Naive B cell (primary cell): ENCODE data around the gene N4BP2. TPM values are rescaled to one million over a fixed set of nuclear protein-coding genes. Genes with fewer than 3 reads are reported as not detected.
A peak's percentile ranks its signal among the peaks of the same experiment; 100 is the strongest.

Source experiments
- ATAC-seq, 2 donors: fragments of 150-1000 bp; cut with Tn5 transposase; 2 replicates each; pipeline ENCODE4 v1.10.0; 2021; ENCODE audit warnings: low read depth in 2 of 2, mild to moderate bottlenecking in 2 of 2, moderate library complexity in 2 of 2
- DNase-seq: peaks from one replicate; pipeline ENCODE4 v3.0.0; 2022
- H3K27ac Mint-ChIP-seq, 6 donors: one replicate each; pipeline ENCODE4 v1.8.0; 2020 to 2022; ENCODE audit warnings: mild to moderate bottlenecking in 6 of 6, mixed read lengths in 6 of 6, moderate library complexity in 5 of 6, inconsistent platforms in 2 of 6
- H3K27me3 Mint-ChIP-seq, 3 donors: one replicate each; pipeline ENCODE4 v1.8.0; 2021 to 2022; ENCODE audit warnings: mixed read lengths in 3 of 3, mild to moderate bottlenecking in 1 of 3
- H3K36me3 Mint-ChIP-seq, 2 donors: one replicate each; pipeline ENCODE4 v1.8.0; 2020 to 2022; ENCODE audit warnings: mixed read lengths in 2 of 2, inconsistent platforms in 1 of 2, mild to moderate bottlenecking in 1 of 2
- H3K4me1 Mint-ChIP-seq, 3 donors: one replicate each; pipeline ENCODE4 v1.8.0; 2020 to 2022; ENCODE audit warnings: mixed read lengths in 3 of 3, inconsistent platforms in 1 of 3, mild to moderate bottlenecking in 1 of 3, moderate library complexity in 1 of 3
- H3K4me3 Mint-ChIP-seq, 8 donors: one replicate each; pipeline ENCODE4 v1.8.0; 2020 to 2022; ENCODE audit warnings: mild to moderate bottlenecking in 8 of 8, mixed read lengths in 8 of 8, moderate library complexity in 8 of 8, inconsistent platforms in 2 of 8
- H3K9me3 Mint-ChIP-seq, 7 donors: one replicate each; pipeline ENCODE4 v1.8.0; 2020 to 2022; ENCODE audit warnings: mixed read lengths in 7 of 7, mild to moderate bottlenecking in 5 of 7, inconsistent platforms in 2 of 7, moderate library complexity in 1 of 7
- polyA plus RNA-seq, 6 donors: library from polyadenylated mRNA; unstranded; fragments of 300-500 nt; fragmentation: Illumina TruSeq; gene quantifications; one replicate each; pipeline ENCODE4 v1.2.3, GENCODE V29; 2021; ENCODE audit warnings: low read depth in 6 of 6

Gene N4BP2
- polyA plus RNA-seq, 6 donors from 2014 or later = 1.7 to 7.8 (median 5.9) TPM

DNA sequence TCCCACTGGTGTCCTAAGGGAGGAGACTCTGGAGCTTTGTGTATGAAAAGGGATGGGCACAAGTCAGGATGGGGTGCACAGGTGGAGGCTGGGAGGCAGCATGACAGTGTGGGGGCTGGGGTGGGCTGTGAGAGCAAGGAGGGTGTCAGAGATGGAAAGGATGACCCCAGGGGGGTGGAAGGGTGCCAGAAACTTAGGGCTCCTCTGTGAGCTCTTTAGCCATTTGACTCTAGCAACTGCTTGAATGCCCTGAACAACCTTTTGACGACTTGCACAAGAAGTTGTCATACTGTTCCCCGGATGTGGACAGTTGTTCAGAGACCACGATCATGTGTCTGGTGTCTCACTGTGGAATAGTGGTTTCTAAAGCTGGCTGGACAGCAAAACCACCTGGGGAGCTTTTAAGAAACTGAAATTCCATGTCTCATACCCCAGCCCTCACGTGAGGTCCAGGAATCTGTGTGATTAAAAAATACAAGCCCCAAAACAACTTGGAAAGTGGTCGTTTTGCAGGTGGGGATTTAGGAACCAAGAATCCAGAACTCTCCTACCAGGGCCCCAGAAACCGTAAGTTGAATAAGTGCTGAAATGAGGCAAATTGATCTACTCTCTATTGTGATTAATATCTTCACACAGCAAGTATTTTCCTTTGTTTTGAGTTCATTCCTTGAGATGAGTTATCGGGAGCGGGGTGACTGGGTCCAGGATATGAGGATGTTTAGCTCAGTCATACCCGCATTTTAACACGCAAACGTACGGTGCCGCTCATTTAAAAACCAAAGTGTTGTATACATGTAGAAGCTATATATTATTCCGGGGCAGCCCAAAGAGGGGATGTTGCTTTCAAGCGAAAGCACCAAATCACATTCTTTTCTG lies 143.6 kb downstream of the N4BP2 start:
- peak; percentile 2 to 14 for ATAC-seq
- peaks cover 34 to 35% of the 10 kb centered on the region in 2 donors for H3K36me3 Mint-ChIP-seq
- no peaks in the 10 kb centered on the region for H3K27me3 Mint-ChIP-seq
- peak overlapping the region; percentile 94 to 100 (median 100) for H3K27ac Mint-ChIP-seq
- peak; percentile 45 for DNase-seq
- peak overlapping the region; percentile 97 to 100 (median 99) for H3K4me3 Mint-ChIP-seq
- no peaks in the 10 kb centered on the region for H3K9me3 Mint-ChIP-seq
- peaks cover 66 to 72% (median 71%) of the 10 kb centered on the region in 3 donors for H3K4me1 Mint-ChIP-seq

- no peak for DNase-seq
- H3K4me3 Mint-ChIP-seq = peak overlapping the region; percentile 97 to 100 (median 99)
- no peaks in the 10 kb centered on the region for H3K27me3 Mint-ChIP-seq
- H3K27ac Mint-ChIP-seq = peak overlapping the region; percentile 94 to 100 (median 100)
- ATAC-seq = peak; percentile 4 to 9
- peaks cover 34 to 40% of the 10 kb centered on the region in 2 donors for H3K36me3 Mint-ChIP-seq
- no peaks in the 10 kb centered on the region for H3K9me3 Mint-ChIP-seq
- H3K4me1 Mint-ChIP-seq = peaks cover 66 to 73% (median 71%) of the 10 kb centered on the region in 3 donors
Observed at GRCh38 chr4:40200875-40201801, 144.5 kb downstream of the N4BP2 start.

DNA sequence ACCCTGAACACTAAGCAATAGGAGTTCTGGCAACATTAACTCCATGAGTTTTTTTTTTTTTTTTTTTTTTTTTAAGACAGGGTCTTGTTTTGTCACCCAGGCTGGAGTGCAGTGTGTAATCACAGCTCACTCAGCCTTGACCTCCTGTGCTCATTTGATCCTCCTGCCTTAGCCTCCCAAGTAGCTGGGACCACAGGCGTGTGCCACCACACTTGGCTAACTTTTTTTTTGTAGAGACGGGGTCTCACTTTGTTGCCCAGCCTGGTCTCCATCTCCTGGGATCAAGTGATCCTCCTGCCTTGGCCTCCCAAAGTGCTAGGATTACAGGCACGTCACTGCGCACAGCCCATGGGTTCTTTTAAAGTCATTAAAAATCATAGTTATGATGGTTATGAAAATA lies 145.2 kb downstream of the N4BP2 start:
- Mint-ChIP-seq H3K27me3 (no peaks in the 10 kb centered on the region), H3K36me3 (peaks cover 34 to 43% of the 10 kb centered on the region in 2 donors), H3K27ac (peak overlapping the region; percentile 91 to 100 (median 100)), H3K9me3 (no peaks in the 10 kb centered on the region), H3K4me1 (peaks cover 67 to 72% (median 69%) of the 10 kb centered on the region in 3 donors), H3K4me3 (peak overlapping the region; percentile 97 to 100 (median 99))
- DNase-seq = no peak
- no peak for ATAC-seq

DNA sequence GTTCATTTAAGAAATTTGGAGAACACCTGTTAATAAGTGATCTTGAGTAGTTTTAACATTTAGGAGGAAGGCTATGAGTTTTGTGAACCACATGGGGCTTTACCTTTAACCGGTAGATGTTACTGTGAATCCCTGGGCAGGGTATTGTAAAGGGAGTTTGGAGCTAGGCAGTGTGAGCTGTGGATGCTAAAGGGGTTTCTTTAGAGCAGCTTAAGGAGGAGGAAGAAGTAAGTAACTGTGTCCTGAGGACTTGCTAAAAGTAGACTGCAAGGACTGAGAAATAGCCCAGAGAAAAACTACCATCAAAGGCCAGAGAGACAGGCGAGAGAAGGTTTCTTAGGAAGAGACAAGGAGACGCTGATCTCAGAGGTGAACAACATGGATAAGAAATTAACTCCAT lies 145.8 kb downstream of the N4BP2 start:
- peaks cover 33 to 44% of the 10 kb centered on the region in 2 donors for H3K36me3 Mint-ChIP-seq
- ATAC-seq (no peak), DNase-seq (no peak)

GRCh38 chr4:40204507-40205258 lies 148.0 kb downstream of the N4BP2 start:
- Mint-ChIP-seq H3K9me3 (no peaks in the 10 kb centered on the region), H3K4me1 (peaks cover 71 to 91% (median 78%) of the 10 kb centered on the region in 3 donors), H3K36me3 (peaks cover 20 to 32% of the 10 kb centered on the region in 2 donors), H3K27me3 (no peaks in the 10 kb centered on the region), H3K4me3 (peak overlapping the region; percentile 73 to 100 (median 93)), H3K27ac (peak overlapping the region; percentile 51 to 100 (median 90))
- DNase-seq (no peak), ATAC-seq (no peak)

More for the DNA sequence above, 145.8 kb downstream of the N4BP2 start:
- Mint-ChIP-seq H3K27me3 (no peaks in the 10 kb centered on the region), H3K9me3 (no peaks in the 10 kb centered on the region), H3K4me1 (peaks cover 73 to 76% (median 75%) of the 10 kb centered on the region in 3 donors), H3K4me3 (peak overlapping the region; percentile 68 to 100 (median 98)), H3K27ac (peak overlapping the region; percentile 3 to 100 (median 98))

DNA sequence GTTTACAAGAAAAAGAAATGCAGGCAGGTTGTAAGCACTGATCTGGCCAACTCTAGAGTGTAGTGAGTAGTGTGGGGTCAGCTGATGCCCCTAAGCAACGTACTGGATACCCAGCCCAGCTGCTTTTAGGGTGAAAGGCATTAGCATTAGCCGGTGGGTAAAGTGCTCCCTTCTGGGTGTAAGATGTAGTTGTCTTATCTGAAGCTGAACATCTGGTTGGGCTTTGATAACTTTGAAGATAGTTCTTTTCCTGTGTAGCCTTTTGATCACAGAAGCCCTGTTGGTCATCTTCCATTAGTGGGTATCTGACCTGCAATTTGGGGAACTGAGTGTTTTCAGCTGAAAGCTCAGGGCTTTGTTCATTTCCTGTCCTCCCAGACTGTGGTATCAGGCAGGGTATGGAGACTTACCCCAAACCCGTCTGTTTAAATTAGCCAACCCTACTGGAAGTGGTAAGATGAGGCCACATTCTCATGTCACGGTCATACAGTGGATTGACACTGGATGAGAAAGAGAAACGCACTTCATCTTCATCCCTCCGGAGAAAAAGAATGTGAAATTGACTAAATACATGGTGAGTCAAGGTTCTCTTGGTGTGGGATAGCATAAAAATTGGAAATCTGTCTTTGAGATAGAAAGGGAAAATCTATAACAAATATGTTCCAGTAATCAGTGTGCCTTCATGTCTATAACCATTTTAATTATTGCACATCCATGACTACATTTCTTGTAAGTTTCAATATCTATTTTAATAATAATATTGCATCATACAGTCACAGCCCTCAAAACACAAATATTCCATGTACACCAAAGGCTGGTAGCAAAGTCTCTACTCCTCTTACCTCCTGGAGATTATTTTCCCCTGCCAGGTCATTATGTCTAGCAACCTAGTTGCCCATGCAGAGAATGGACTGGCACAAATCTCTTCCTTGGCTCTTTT lies 148.9 kb downstream of the N4BP2 start:
- DNase-seq = peak; percentile 48

GRCh38 chr4:40206426-40206825 lies 149.8 kb downstream of the N4BP2 start:
- Mint-ChIP-seq H3K4me1 (peaks cover 76 to 92% (median 84%) of the 10 kb centered on the region in 3 donors), H3K36me3 (peaks cover 8 to 35% of the 10 kb centered on the region in 2 donors), H3K27me3 (no peaks in the 10 kb centered on the region), H3K27ac (peak overlapping the region; percentile 84 to 100 (median 94)), H3K4me3 (peak overlapping the region; percentile 73 to 100 (median 93)), H3K9me3 (no peaks in the 10 kb centered on the region)
- no peak for ATAC-seq
- no peak for DNase-seq

More for the DNA sequence above, 148.9 kb downstream of the N4BP2 start:
- H3K4me1 Mint-ChIP-seq = peaks cover 72 to 93% (median 78%) of the 10 kb centered on the region in 3 donors
- peak; percentile 55 to 62 for ATAC-seq
- H3K27me3 Mint-ChIP-seq = no peaks in the 10 kb centered on the region
- peak overlapping the region; percentile 84 to 100 (median 94) for H3K27ac Mint-ChIP-seq
- H3K36me3 Mint-ChIP-seq = peaks cover 11 to 35% of the 10 kb centered on the region in 2 donors
- peak overlapping the region; percentile 73 to 100 (median 93) for H3K4me3 Mint-ChIP-seq
- no peaks in the 10 kb centered on the region for H3K9me3 Mint-ChIP-seq

Other genes starting within 250 kb of the N4BP2 start
- gene PDS5A, start 78.9 kb upstream of the N4BP2 start, polyA plus RNA-seq = 10 to 100 TPM; 34.6 to 58.1 (median 41.0) TPM
- gene RHOH, start 140.2 kb downstream of the N4BP2 start, polyA plus RNA-seq = 100 to 1,000 TPM; 411 to 590 (median 456) TPM